DOHH2 (cell line): Measurements from ENCODE around the gene MVP.
"Not testable (repeated sequence)": the region's sequence is repeated elsewhere in the genome, so short reads cannot be mapped to it uniquely, and the experiment has no call there.

Source experiments
- H3F3A ChIP-seq: fragments of 200-600 bp; sonication (generic), shearing (Covaris generic); 2 replicates; pipeline ENCODE4 v1.6.0; 2016; ENCODE audit warnings: antibody characterized with exemption, mild to moderate bottlenecking; ENCODE audit not compliant: control insufficient read depth, insufficient read depth
- H3K27ac ChIP-seq: fragments of 200-600 bp; sonication (generic); 2 replicates; pipeline ENCODE4 v1.5.1; 2014; ENCODE audit warnings: low read depth, mild to moderate bottlenecking, low read length, moderate library complexity
- H3K27me3 ChIP-seq: fragments of 200-600 bp; sonication (generic); 2 replicates; pipeline ENCODE4 v1.6.1; 2014; ENCODE audit warnings: mild to moderate bottlenecking, low read length, mixed read lengths; ENCODE audit not compliant: control insufficient read depth
- H3K36me3 ChIP-seq: fragments of 200-600 bp; sonication (generic); 2 replicates; pipeline ENCODE4 v1.6.1; 2014; ENCODE audit warnings: mild to moderate bottlenecking, low read length, moderate library complexity, mixed read lengths; ENCODE audit not compliant: control insufficient read depth
- H3K4me1 ChIP-seq: fragments of 200-600 bp; sonication (generic); 2 replicates; pipeline ENCODE4 v1.6.1; 2014; ENCODE audit warnings: mild to moderate bottlenecking, low read length, mixed read lengths; ENCODE audit not compliant: control insufficient read depth
- H3K4me2 ChIP-seq: fragments of 200-600 bp; sonication (generic); 2 replicates; pipeline ENCODE4 v1.6.0; 2014; ENCODE audit warnings: mild to moderate bottlenecking, low read length, moderate library complexity
- H3K4me3 ChIP-seq: fragments of 200-600 bp; sonication (generic); 2 replicates; pipeline ENCODE4 v1.5.1; 2014; ENCODE audit warnings: mild to moderate bottlenecking, low read length, mixed read lengths
- H3K79me2 ChIP-seq: fragments of 200-600 bp; sonication (generic); 2 replicates; pipeline ENCODE4 v1.6.1; 2014; ENCODE audit warnings: mild to moderate bottlenecking, low read length, mixed read lengths; ENCODE audit not compliant: control insufficient read depth
- H3K9me2 ChIP-seq: fragments of 200-600 bp; sonication (generic); replicated peaks from 2 replicates; pipeline ENCODE4 v1.6.1; 2014; ENCODE audit warnings: mild to moderate bottlenecking, low read length, mixed read lengths; ENCODE audit not compliant: control insufficient read depth
- H3K9me3 ChIP-seq: fragments of 200-600 bp; sonication (generic); 2 replicates; pipeline ENCODE4 v1.6.1; 2014; ENCODE audit warnings: antibody characterized with exemption, low read length, mixed read lengths; ENCODE audit not compliant: control insufficient read depth, insufficient read depth
- H4K20me1 ChIP-seq: fragments of 200-600 bp; sonication (generic); 2 replicates; pipeline ENCODE4 v1.6.0; 2014; ENCODE audit warnings: low read depth, mild to moderate bottlenecking, antibody characterized with exemption, low read length, moderate library complexity; ENCODE audit not compliant: control insufficient read depth, insufficient read depth
- CTCF ChIP-seq: fragments of 200-600 bp; sonication (generic); IDR thresholded peaks from one replicate; pipeline ENCODE4 v1.5.1; 2014; ENCODE audit warnings: antibody characterized with exemption, mild to moderate bottlenecking, low read depth, low read length; ENCODE audit not compliant: poor library complexity, severe bottlenecking
- EZH2phosphoT487 ChIP-seq: fragments of 200-600 bp; sonication (generic); IDR thresholded peaks from 2 replicates; pipeline ENCODE4 v1.6.1; 2017; ENCODE audit warnings: borderline replicate concordance, mild to moderate bottlenecking, antibody characterized with exemption, low read length, moderate library complexity, mixed read lengths

Gene MVP

GRCh38 chr16:29883987-29884386 is 63.7 kb downstream of the MVP start:
- no peak overlapping the region for H3K4me3 ChIP-seq
- no peaks in the 10 kb centered on the region for H3K36me3 ChIP-seq
- H3K4me2 ChIP-seq = no peak overlapping the region
- H3K27me3 ChIP-seq = no peaks in the 10 kb centered on the region
- no peaks in the 10 kb centered on the region for H3K9me2 ChIP-seq
- H4K20me1 ChIP-seq = no peaks in the 10 kb centered on the region
- no peak for TF ChIP-seq EZH2phosphoT487
- no peak for TF ChIP-seq CTCF
- H3K4me1 ChIP-seq = no peaks in the 10 kb centered on the region
- no peaks in the 10 kb centered on the region for H3K9me3 ChIP-seq
- H3K79me2 ChIP-seq = no peaks in the 10 kb centered on the region
- no peaks in the 10 kb centered on the region for H3F3A ChIP-seq
- no peak overlapping the region for H3K27ac ChIP-seq

DNA sequence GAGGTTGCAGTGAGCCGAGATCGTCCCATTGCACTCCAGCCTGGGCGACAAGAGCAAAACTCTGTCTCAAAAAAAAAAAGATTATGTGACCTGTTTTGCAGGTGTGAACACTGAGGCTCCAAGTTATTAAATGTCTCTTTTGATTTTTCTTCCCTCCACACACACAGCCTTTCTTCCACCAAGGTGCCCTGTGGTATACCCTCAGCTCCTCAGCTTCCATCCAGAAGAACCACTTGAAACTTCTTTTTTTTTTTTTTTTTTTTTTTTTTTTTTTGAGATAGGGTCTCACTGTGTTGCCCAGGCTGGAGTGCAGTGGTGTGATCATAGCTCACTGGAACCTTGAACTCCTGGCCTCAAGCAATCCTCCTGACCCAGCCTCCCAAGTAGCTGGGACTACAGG is 69.1 kb downstream of the MVP start:
- H3K27ac ChIP-seq, H3K4me3 ChIP-seq, H3K4me1 ChIP-seq, H3K9me3 ChIP-seq, H3K27me3 ChIP-seq, H3F3A ChIP-seq, H4K20me1 ChIP-seq, H3K9me2 ChIP-seq, H3K36me3 ChIP-seq, H3K4me2 ChIP-seq, H3K79me2 ChIP-seq: not testable (repeated sequence)

GRCh38 chr16:29891525-29892457 is 71.5 kb downstream of the MVP start:
- no peak overlapping the region for H3K4me2 ChIP-seq

More at GRCh38 chr16:29891525-29892457, 71.5 kb downstream of the MVP start:
- Histone ChIP-seq H3K36me3 (no peaks in the 10 kb centered on the region), H3K4me3 (no peak overlapping the region), H3K79me2 (no peaks in the 10 kb centered on the region), H3K4me1 (no peaks in the 10 kb centered on the region), H3K27ac (no peak overlapping the region), H3K9me2 (no peaks in the 10 kb centered on the region), H3K9me3 (no peaks in the 10 kb centered on the region), H3F3A (no peaks in the 10 kb centered on the region), H3K27me3 (no peaks in the 10 kb centered on the region), H4K20me1 (no peaks in the 10 kb centered on the region)
- TF ChIP-seq EZH2phosphoT487 (no peak), CTCF (no peak)
